HG03066 (cell line): Measurements from ENCODE around the gene PRND.
"Not testable (repeated sequence)": the region's sequence is repeated elsewhere in the genome, so short reads cannot be mapped to it uniquely, and the experiment has no call there.

Experiments used
- ATAC-seq: cut with Tn5 transposase; IDR thresholded peaks from one replicate; pipeline ENCODE4 v1.9.1; 2021; ENCODE audit warnings: low read depth; ENCODE audit not compliant: unreplicated experiment

PRND gene

GRCh38 chr20:4706941-4707340 is 14.8 kb upstream of the PRND start:
- not testable (repeated sequence) for ATAC-seq

- ATAC-seq = no peak
Measured at GRCh38 chr20:4708036-4708435, 13.7 kb upstream of the PRND start.

GRCh38 chr20:4708856-4709255 is 12.9 kb upstream of the PRND start:
- ATAC-seq = no peak

- ATAC-seq = no peak
Measured at GRCh38 chr20:4709261-4710105, 12.2 kb upstream of the PRND start.

- no peak for ATAC-seq
Measured at GRCh38 chr20:4710106-4710475, 11.6 kb upstream of the PRND start.

GRCh38 chr20:4711511-4711910 is 10.2 kb upstream of the PRND start:
- ATAC-seq = no peak

GRCh38 chr20:4713401-4713800 is 8.3 kb upstream of the PRND start:
- ATAC-seq = no peak

GRCh38 chr20:4714818-4715217 is 6.9 kb upstream of the PRND start:
- no peak for ATAC-seq

- ATAC-seq = no peak
Measured at GRCh38 chr20:4717816-4718570, 3.7 kb upstream of the PRND start.

GRCh38 chr20:4719190-4719589 is 2.5 kb upstream of the PRND start:
- no peak for ATAC-seq

GRCh38 chr20:4720041-4720976 is 1.4 kb upstream of the PRND start:
- ATAC-seq = peak; percentile 94

- ATAC-seq = peak; percentile 7
Measured at GRCh38 chr20:4720977-4721349, 746 bp upstream of the PRND start.

- ATAC-seq = no peak
Measured at GRCh38 chr20:4722571-4722970, 862 bp downstream of the PRND start.

GRCh38 chr20:4722993-4723392 is 1.3 kb downstream of the PRND start:
- ATAC-seq = no peak

GRCh38 chr20:4723553-4723952 is 1.8 kb downstream of the PRND start:
- not testable (repeated sequence) for ATAC-seq

GRCh38 chr20:4724459-4725262 is 3.0 kb downstream of the PRND start:
- no peak for ATAC-seq

- ATAC-seq = no peak
Measured at GRCh38 chr20:4725263-4725550, 3.5 kb downstream of the PRND start.

GRCh38 chr20:4726710-4727397 is 5.1 kb downstream of the PRND start:
- no peak for ATAC-seq

GRCh38 chr20:4728120-4728760 is 6.5 kb downstream of the PRND start:
- ATAC-seq = no peak
